ENCODE data around the gene PCBP1.

PCBP1 gene

GRCh38 chr2:70124983-70125480, 37.8 kb downstream of the PCBP1 start:
- H3K27ac ChIP-seq, result no peak overlapping the region
- TF ChIP-seq ZFX (IDR thresholded peaks at IDR 0.05) (no peak), CTCF (conservative IDR thresholded peaks at IDR 0.05) (no peak)

GRCh38 chr2:70125498-70125898, 38.2 kb downstream of the PCBP1 start:
- H3K27ac ChIP-seq, result no peak overlapping the region
- TF ChIP-seq CTCF (conservative IDR thresholded peaks at IDR 0.05) (no peak), ZFX (IDR thresholded peaks at IDR 0.05) (no peak)

- TF ChIP-seq CTCF (conservative IDR thresholded peaks at IDR 0.05) (no peak), ZFX (IDR thresholded peaks at IDR 0.05) (no peak)
- H3K27ac ChIP-seq, result no peak overlapping the region
These were observed 39.1 kb downstream of the PCBP1 start for GRCh38 chr2:70126413-70126812.

GRCh38 chr2:70128005-70128404, 40.7 kb downstream of the PCBP1 start:
- no peak for TF ChIP-seq ZFX (IDR thresholded peaks at IDR 0.05)
- TF ChIP-seq CTCF (conservative IDR thresholded peaks at IDR 0.05), result no peak
- no peak overlapping the region for H3K27ac ChIP-seq

- H3K27ac ChIP-seq, result peak overlapping the region; percentile 81
These were observed 44.3 kb downstream of the PCBP1 start for GRCh38 chr2:70131344-70132143.

- H3K27ac ChIP-seq, result peak overlapping the region; percentile 81
- no peak for TF ChIP-seq CTCF (conservative IDR thresholded peaks at IDR 0.05)
- no peak for TF ChIP-seq ZFX (IDR thresholded peaks at IDR 0.05)
These were observed 45.2 kb downstream of the PCBP1 start for GRCh38 chr2:70132244-70133126.

GRCh38 chr2:70133127-70133452, 45.8 kb downstream of the PCBP1 start:
- no peak for TF ChIP-seq ZFX (IDR thresholded peaks at IDR 0.05)
- TF ChIP-seq CTCF (conservative IDR thresholded peaks at IDR 0.05), result no peak
- H3K27ac ChIP-seq, result peak overlapping the region; percentile 81
